AG08395 (cell line): Measurements from ENCODE around the gene SSBP2.
"Not testable (repeated sequence)": the region's sequence is repeated elsewhere in the genome, so short reads cannot be mapped to it uniquely, and the experiment has no call there.

Experiments used
- DNase-seq: peaks from one replicate; pipeline ENCODE4 v3.0.0; 2012; ENCODE audit warnings: mixed read lengths, low spot score

SSBP2 gene

DNA sequence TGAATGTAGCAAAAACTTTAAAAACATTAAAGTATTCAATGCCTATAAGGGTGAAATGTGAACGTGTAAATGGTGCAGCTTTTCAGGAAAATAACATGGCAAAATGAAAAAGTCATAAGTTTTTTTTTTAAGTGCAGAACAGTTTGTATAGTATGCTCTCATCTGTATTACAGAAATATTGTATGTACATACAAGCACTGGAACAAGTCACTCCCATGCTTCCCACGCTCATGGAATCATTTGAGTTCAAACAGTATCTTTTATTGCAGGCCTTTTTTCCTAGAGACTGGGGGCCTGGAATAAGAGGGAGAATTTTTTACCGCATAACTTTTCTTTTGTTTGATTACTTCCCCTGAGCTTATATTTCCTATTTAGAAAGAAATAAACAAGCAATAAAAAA is 94.1 kb downstream of the SSBP2 start:
- DNase-seq = no peak

DNA sequence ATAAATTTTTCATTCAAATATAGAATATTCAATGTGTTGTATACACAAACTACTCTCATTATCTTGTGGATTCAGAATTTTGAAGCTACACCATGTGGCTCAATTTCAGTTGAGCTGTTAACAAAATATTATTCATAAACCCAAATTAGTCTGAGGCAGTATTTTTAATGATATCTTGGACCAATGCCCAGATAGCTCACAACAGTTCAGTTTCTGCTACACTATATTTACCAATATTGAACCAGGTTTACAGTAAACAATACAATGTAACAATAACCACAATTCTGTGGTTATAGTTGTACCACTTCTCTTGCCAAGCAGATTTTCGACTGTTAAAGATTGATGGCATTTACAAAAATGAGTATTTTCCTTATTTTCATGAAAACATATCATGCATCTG is 99.9 kb downstream of the SSBP2 start:
- DNase-seq = no peak

DNA sequence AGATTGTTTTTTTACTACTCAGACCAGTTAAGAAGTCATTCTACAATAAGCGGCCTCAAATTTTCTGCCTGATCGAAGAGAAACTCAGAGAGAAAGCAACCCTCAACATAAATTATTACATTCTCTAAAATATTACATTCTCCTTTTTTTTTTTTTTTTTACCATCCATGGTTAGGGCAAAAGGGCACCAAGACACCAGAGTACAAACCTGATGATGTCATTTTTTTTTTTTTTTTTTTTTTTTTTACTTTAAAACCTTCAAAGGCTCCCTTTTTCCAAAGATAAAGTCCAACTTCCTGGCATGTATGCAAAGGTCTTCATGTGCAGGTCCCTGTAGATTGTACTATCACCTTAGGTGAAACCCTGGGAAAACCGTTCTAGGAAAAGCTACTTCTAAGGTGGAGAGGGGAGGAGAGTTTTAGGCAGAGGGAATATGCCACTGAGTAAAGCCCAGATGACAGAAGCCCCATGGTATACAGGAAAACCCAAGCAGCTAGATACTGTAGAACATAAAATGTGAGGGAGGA is 104.4 kb downstream of the SSBP2 start:
- no peak for DNase-seq

DNA sequence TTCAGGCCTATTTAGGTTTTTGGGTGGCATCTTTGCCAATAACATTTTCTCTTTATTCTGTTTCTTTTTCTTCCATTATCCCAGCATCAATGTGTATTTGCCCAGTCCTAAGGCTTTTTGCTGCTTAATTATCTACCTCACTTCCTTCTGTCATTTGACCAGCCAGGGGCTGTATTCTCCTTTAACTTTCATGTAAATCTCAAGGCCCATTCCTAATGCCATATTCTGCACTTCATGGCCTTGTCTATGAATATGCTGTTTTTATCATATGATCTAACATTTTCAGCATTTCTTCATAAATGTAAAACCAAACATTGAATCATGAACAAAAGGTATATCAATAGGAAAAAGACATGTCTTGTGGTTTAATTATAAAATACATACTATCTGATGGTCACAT is 108.7 kb downstream of the SSBP2 start:
- no peak for DNase-seq

DNA sequence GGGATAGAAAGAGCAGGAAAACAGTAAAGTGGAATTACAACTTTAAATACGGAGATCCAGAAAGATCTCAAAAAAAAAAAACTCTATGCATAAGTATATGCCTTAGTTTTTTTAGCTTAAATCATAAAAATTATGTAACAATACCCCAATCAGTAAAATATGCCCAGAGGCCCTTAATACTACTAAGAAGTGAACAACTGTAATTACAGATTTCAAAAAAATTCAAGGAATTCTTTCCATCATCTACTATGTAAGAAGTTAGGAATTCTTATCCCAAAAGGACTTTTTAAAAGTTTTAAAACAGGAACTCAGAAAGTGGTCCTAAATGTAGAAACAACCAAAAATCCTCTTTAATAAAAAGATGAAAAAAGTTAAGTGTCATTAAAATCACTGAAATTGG is 111.3 kb downstream of the SSBP2 start:
- DNase-seq = peak; percentile 32

DNA sequence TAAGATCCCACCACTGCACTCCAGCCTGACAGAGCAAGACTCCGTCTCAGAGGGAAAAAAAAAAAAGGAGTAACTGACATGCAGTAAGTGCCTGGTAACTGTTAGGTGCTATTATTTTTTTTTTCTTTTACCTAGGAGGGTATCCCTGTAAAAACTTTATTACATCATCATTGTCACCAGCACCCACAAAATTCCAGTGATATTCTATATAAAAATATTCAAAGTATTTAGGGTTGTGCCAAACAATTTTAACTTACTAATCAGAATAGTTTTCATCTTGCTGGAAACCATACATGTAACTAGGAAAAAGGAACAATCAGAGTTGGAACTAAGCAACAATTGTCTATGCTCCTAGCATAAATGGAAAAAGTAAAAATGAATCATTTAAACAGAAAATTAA is 112.4 kb downstream of the SSBP2 start:
- DNase-seq = peak; percentile 12

DNA sequence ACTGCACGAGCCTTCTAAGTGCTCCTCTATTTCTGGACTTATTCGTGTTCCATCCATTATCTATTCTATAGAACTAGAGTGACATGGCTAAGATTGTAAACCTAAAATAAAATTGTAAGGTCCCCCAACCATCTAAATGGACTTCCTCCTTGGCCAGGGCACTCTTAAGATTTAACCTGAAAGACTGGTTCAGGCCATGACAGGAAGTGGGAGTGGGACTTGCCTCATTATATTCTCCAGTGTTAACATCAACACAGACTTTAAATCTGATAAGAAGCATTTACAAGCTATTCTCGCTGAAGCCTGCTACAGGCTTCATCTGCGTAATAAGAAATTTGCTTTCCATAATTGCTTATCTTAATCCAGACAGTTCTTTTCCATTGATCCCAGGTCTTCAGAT is 117.0 kb downstream of the SSBP2 start:
- no peak for DNase-seq

DNA sequence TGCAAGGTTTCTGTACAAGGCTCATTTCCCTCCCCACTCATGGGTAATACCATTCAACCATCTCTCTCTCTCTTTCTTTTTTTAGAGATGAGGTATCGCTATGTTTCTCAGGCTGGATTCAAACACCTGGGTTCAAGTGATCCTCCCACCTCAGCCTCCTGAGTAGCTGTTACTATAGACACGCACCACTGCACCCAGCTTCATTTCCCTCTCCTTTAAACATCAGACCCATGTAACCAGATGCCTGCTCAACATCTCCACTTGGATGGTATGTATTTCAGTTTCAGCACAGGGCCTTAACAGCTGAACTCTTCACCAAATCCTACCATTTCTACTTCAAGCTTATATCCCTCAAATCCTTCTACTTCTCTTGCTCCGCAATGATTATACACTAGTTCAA is 117.4 kb downstream of the SSBP2 start:
- DNase-seq = no peak

DNA sequence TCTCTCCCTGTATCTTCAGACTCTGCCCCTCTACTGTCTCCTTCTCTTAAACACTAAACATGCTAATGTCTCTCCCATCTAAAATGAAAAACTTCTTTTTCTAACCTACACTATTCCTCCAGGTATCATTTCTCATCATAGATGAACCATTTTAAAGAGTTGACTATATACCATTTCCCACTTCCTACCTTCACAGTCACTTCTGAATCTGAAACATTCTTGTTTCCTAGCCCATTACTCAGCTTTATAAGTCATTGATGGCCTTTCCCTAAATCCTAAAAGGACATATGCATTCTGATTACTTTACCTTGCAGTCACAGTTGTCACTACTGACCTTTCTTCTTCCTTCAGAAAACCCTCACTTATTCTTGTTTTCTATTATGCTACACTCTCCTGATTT is 118.2 kb downstream of the SSBP2 start:
- DNase-seq = no peak

DNA sequence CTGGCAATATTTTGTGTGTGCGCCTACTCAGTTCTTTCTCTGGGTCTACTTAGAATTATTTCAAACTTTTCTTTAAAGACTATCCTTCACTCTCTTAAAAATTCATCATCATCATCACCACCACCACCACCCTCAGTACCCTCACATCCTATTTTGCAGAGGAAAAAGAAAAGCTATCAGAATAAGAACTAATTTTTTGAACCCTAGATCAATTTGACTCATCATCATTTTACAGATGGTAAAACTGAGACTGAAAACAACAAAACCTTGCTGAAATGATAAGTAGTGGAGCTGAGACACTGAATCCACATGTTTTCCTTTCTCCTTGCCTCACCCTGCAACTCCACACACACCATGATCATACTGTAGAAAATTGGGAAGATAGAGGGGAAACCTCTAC is 119.3 kb downstream of the SSBP2 start:
- DNase-seq = no peak

DNA sequence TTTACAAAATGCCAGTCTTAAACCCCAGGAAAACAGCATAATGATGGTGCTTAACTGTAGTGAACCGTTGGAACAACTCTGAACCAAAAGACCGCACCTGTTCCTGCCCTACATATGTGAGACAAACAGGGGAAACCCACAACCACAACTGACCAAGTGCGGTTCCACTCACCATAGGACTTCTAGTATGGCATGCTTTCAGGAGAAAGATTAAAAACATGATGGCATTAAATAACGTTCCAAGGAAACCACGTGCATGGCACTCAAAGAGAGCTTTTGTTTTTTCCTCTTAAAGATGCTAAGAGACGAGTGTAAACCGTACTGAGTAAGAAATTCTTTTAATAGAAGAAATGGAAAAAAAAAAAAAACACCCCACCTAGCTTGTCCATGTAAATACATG is 119.8 kb downstream of the SSBP2 start:
- DNase-seq = no peak

DNA sequence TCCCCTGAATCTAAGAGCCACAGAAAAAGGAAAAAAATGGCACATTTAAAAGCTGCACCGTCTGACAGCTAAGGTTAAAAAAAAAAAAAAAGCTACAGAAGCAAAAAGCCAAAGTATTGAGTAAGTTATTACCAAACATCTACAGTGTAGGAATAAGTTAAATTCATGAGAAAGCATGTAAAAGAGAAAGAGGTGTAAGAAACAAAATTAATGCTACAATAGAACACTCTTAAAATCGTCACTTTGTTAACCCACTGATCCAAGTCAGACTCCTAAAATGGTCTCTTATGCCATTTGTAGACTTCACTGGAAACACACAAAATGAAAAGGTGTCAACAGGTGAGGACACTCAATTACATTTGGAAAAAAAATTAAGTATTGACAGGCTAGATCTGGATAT is 120.2 kb downstream of the SSBP2 start:
- DNase-seq = no peak

DNA sequence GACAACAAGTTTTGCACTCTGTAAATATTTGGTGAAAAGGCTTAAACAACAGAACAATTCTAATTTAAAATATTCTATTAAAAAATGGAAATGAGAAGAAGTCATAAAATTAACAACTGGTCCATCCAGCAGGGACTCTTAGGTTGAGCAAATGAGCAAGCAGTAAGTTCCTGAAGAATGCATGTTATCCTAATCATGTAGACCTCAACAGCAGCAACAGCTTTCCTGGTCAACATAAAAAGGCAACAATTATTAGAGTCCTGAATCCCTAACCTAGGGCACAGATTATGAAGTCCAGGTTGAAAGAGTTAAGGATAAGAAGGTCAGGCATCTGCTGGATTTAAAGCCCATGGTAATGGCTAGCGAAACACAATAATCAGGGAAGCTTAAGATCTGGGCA is 120.9 kb downstream of the SSBP2 start:
- no peak for DNase-seq

DNA sequence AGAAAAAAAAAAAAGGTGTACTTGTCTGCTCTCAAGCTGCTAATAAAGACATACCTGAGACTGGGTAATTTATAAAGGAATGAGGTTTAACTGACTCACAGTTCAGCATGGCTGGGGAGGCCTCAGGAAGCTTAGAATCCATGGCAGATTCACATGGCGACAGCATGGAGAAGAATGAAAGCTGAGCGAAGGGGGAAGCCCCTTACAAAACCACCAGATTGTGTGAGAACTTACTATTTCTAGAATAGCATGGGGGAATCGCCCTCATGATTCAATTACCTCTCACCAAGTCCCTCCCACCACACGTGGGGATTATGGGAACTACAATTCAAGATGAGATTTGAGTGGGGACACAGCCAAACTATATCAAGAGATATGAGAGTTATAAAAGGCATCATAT is 122.8 kb downstream of the SSBP2 start:
- not testable (repeated sequence) for DNase-seq

DNA sequence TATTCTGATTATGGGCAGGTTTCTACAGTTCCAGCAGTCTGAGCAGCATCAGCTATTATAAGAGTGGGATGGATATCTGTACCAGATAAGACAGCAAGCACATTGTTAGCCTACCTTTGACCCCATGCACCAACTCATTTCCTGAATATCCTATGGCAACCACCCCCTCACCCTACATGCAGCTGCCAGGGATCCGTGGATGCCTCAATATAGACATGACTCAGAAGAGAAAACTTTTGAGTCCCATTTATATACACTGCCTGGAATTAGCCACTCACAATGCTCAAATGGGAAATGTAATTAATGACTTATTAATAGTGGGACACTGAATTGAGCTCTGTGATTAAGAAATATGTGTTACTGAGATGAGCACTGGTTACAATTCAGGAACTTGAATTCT is 124.4 kb downstream of the SSBP2 start:
- DNase-seq = peak; percentile 44

DNA sequence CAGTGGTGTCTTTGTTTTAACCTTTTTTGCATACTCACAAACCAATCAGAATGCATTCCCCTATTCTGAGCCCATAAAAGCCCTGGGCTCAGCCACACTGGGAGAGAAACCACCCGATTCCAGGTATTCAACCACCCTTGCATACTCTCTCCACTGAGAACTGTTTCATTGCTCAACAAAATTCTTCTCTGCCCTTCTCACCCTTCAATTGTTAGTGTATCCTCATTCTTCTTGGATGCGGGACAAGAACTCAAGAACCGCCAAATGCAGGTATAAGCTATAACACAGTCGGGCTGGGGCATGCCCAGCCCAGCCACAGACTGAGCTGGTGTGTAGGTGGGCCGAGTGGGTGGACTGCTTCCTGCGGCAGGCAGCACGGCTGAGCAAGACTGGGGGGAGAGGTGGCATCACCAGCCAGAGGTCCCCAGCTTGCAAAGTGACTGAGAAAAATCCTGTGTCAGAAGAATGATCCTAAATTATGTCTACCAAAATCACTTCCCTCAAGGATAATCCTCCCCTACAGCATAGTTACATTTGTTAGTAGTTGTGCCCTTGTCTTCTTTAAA is 141.0 kb downstream of the SSBP2 start:
- no peak for DNase-seq

DNA sequence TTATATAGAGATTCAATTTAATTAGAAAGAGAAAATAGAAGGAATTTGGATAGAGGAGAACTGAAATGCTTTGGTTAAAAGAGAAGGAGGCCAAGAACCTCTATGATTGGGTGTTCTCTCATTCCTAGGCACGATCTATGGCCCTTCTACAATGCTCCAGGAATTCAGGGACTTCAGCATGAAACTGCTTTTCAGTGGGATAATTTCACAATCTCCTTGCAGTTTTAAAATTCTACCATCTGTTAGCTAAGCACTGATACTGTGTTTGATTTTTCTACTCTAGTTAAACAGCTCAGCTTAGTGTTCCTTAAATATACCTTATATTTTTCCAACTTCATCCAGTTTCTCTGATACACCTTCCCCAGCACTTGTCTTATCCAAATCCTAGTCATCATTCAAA is 141.9 kb downstream of the SSBP2 start:
- DNase-seq = no peak

DNA sequence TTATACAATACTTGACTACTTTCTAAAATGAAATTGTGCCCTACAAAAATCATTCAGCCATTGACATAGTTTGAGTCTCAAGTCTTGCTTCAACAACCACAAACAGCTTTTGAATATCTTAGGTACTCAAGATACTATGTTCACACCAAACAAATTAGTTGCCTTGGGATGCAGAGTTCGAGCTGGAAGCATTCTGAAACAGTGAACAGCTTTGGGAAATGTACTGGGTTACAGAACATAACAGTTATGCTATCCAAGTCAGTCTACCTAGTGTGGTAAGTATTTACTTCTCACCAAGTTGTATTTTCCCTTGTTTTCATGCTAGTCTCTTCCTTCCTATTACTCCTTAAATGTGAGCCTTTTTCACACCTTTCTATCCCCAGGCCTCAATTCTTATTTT is 143.2 kb downstream of the SSBP2 start:
- no peak for DNase-seq

DNA sequence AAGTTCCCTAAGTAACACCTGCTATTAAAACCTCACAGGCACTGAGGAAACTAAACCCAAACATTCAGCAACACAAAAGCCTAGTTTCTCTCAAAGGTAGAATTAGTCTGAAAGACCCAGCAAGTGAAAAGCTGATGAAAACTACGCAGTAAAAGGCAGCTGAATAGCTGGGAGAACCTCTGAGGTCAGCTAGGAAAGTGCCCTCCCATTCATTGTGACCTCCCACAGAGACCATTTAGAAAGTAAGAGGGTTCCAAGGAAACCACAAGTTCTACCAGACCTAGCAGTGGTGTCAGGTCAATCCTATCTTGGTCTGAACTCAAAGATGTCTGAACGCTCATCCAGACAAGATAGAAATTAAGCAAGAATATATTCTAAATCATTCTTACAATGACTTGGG is 144.7 kb downstream of the SSBP2 start:
- DNase-seq = no peak

DNA sequence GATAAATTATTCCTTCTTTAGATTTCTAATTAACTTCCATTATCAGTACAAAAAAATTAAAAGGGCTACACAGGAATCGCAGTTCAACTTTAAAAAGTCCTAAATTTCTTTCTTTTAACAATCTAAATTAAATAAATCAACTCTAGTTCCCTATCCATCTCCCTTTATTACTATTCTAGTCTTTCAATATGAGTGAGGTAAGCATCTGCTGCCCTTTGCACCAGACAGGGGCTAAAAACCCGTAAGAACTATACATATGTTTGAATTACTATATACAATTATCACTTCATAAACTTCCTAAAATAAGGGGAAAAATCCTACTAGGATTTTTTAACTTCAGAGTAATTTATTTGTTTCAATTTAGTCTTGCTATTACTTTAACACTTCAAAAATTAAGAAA is 145.6 kb downstream of the SSBP2 start:
- no peak for DNase-seq

DNA sequence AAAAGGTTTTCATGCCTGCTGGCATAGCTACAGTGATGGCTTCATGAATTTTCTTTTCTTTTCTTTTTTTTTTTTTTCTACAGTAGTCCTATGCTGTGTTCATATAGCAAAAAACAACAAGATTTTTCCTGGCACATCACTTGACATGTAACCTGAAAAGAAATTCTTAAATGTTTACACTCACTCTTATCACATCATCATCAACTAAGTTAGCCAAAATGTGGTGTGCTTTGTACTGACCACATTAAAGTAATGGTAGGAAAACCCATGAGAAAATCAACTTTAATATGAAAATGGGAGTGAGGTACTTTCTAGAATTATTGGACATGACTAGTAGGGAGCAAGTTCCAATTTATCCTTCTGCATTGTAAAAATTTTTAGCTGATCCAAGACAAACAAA is 146.7 kb downstream of the SSBP2 start:
- no peak for DNase-seq

DNA sequence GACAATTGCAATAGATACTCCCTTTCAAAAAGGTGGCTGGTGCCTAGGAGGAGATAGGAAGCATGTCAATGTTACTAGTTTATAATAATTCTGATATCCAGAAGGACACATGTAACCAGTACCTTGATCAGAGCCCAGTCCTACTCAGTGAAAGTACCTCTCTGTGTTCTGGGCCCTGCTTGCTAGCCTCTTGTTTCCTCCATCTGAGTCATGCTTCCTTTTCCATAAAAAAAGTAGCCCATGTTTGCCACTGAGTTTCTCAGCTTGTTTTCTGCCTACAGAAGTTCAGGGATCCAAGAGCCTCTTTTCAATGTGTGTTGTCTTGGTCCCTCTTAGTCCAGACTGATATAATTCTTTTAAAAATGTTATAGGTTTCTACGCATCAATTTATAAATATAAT is 149.0 kb downstream of the SSBP2 start:
- peak; percentile 4 for DNase-seq

DNA sequence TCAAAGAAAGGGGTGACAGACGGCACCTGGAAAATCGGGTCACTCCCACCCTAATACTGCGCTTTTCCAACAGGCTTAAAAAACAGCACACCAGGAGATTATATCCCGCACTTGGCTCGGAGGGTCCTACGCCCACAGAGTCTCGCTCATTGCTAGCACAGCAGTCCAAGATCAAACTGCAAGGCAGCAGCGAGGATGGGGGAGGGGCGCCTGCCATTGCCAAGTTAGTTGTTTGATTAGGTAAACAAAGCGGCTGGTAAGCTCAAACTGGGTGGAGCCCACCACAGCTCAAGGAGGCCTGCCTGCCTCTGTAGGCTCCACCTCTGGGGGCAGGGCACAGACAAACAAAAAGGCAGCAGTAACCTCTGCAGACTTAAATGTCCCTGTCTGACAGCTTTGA is 158.8 kb downstream of the SSBP2 start:
- not testable (repeated sequence) for DNase-seq

DNA sequence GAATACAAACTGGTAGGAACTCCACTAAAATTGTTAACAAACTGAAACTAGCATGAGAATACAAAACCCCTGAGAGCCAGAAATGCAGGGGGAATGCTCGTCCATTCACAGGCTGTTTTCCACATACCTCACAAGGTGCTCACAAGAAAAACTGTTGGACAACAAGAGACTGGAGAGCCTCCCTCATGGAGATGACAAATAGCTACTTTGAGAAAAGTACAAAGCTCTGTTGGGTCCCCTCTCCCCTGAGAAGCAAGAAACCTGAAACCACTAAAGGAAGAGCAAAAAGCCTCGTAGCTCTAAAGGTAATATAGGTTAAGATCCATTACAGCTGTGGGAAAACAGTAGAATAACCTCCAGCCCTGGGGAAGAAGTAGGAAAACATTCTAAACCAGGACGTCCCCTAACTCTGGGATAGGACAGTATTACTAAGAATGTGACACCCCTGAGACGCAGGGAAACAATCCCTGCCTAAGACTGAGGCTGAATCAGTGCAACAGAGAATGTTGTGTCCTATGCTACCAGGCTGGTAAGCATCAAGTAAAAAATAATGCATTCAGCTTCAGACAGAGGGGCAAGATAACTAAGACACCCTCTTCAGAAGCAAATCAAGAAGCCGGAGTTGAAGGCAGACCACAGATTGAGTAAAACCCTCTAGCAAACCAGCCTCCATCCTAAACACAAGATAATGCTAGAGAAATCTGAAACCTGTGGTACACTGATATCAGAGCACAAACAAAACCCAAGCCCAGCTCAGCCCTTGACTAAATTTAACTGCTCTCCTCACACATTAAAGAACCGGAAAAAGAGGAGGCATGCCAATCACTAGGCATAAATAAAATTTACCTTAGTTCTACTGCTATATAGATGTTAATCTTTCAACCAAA is 160.2 kb downstream of the SSBP2 start:
- no peak for DNase-seq
